Activated CD8-positive, alpha-beta T cell treated with anti-CD3 and anti-CD28 coated beads for 36 hours (primary cell): ENCODE results near the gene CDKL1. TPM values are rescaled to one million over a fixed set of nuclear protein-coding genes. Genes with fewer than 3 reads are reported as not detected.

Experiments used
- ATAC-seq: fragments of 200-7000 bp; cut with Tn5 transposase; one replicate; pipeline ENCODE4 v1.10.0; 2021; ENCODE audit warnings: mild to moderate bottlenecking, moderate library complexity
- CTCF ChIA-PET: fragments of 350-600 bp; sonication (Branson Sonifier 250); formaldehyde crosslinking; loops from one replicate; lab custom pipeline; 2021; ENCODE audit warnings: antibody characterized with exemption; lab: Charles Lee
- POLR2A ChIA-PET: fragments of 350-600 bp; sonication (Branson Sonifier 250); formaldehyde crosslinking; loops from one replicate; lab custom pipeline; 2021; ENCODE audit warnings: antibody characterized with exemption; lab: Charles Lee
- DNase-seq: peaks from one replicate; pipeline ENCODE4 v3.0.0-alpha.2; 2020
- H3K27ac Mint-ChIP-seq: one replicate; pipeline ENCODE4 v1.8.0; 2021; ENCODE audit warnings: mild to moderate bottlenecking, mixed read lengths
- H3K27me3 Mint-ChIP-seq: one replicate; pipeline ENCODE4 v1.8.0; 2021; ENCODE audit warnings: mixed read lengths
- H3K36me3 Mint-ChIP-seq: one replicate; pipeline ENCODE4 v1.8.0; 2021; ENCODE audit warnings: low read depth, mixed read lengths
- H3K4me1 Mint-ChIP-seq: one replicate; pipeline ENCODE4 v1.8.0; 2021; ENCODE audit warnings: low read depth, mixed read lengths
- H3K4me3 Mint-ChIP-seq: one replicate; pipeline ENCODE4 v1.8.0; 2021; ENCODE audit warnings: mild to moderate bottlenecking, moderate library complexity, mixed read lengths
- H3K9me3 Mint-ChIP-seq: one replicate; pipeline ENCODE4 v1.8.0; 2021; ENCODE audit warnings: mixed read lengths
- CTCF ChIP-seq: fragments of 200-600 bp; IDR thresholded peaks from one replicate; pipeline ENCODE4 v1.8.0; 2022; ENCODE audit warnings: antibody characterized with exemption, mild to moderate bottlenecking
- intact Hi-C: fragments of 100-400 bp; cut with micrococcal nuclease; formaldehyde crosslinking; loops from one replicate; pipeline ENCODE4 v1.10.0; 2022
- total RNA-seq, 2 experiments: library from RNA; stranded (reverse); gene quantifications; one replicate each; pipeline ENCODE4 v1.2.3, GENCODE V29; 2021

The CDKL1 gene
- total RNA-seq, 2 experiments from 2014 or later, result 3.3 to 7.7 TPM

- Mint-ChIP-seq H3K9me3 (no peaks in the 10 kb centered on the region), H3K4me1 (no peaks in the 10 kb centered on the region)
Measured at GRCh38 chr14:50355692-50356091, 41.0 kb downstream of the CDKL1 start.

GRCh38 chr14:50354527-50354926 is 42.2 kb downstream of the CDKL1 start:
- no peak for TF ChIP-seq CTCF
- Mint-ChIP-seq H3K4me1 (no peaks in the 10 kb centered on the region), H3K4me3 (no peak overlapping the region), H3K9me3 (no peaks in the 10 kb centered on the region), H3K27ac (no peak overlapping the region), H3K36me3 (peaks cover 11% of the 10 kb centered on the region), H3K27me3 (no peaks in the 10 kb centered on the region)
- DNase-seq (no peak), ATAC-seq (no peak)
- ChIA-PET CTCF (no interaction called here), POLR2A (no interaction called here)
- intact Hi-C loops, result no loop called here

More at GRCh38 chr14:50355692-50356091, 41.0 kb downstream of the CDKL1 start:
- ATAC-seq, result no peak
- ChIA-PET CTCF (interaction anchor here (1.0 to 1.2 kb wide), 3 partner anchors 10 to 35 kb away, joined by 3 to 5 read pairs (median 3); no protein-coding TSS in a partner anchor), POLR2A (no interaction called here)
- Mint-ChIP-seq H3K4me3 (no peak overlapping the region), H3K27ac (no peak overlapping the region), H3K36me3 (peaks cover 11% of the 10 kb centered on the region), H3K27me3 (no peaks in the 10 kb centered on the region)
- DNase-seq, result no peak
- intact Hi-C loops, result no loop called here
- no peak for TF ChIP-seq CTCF

- CTCF ChIA-PET, result no interaction called here
- POLR2A ChIA-PET, result no interaction called here
Measured at GRCh38 chr14:50353126-50353525, 43.6 kb downstream of the CDKL1 start.

GRCh38 chr14:50352584-50352983 is 44.1 kb downstream of the CDKL1 start:
- DNase-seq (no peak), ATAC-seq (no peak)
- H3K4me3 Mint-ChIP-seq, result no peak overlapping the region
- TF ChIP-seq CTCF, result no peak
- H3K4me1 Mint-ChIP-seq, result no peaks in the 10 kb centered on the region
- intact Hi-C loops, result no loop called here
- H3K9me3 Mint-ChIP-seq, result no peaks in the 10 kb centered on the region
- H3K36me3 Mint-ChIP-seq, result peaks cover 6% of the 10 kb centered on the region
- H3K27me3 Mint-ChIP-seq, result no peaks in the 10 kb centered on the region
- CTCF ChIA-PET, result no interaction called here
- no peak overlapping the region for H3K27ac Mint-ChIP-seq
- POLR2A ChIA-PET, result no interaction called here

More at GRCh38 chr14:50353126-50353525, 43.6 kb downstream of the CDKL1 start:
- Mint-ChIP-seq H3K27me3 (no peaks in the 10 kb centered on the region), H3K4me1 (no peaks in the 10 kb centered on the region), H3K36me3 (peaks cover 9% of the 10 kb centered on the region), H3K27ac (no peak overlapping the region), H3K4me3 (no peak overlapping the region), H3K9me3 (no peaks in the 10 kb centered on the region)
- no peak for TF ChIP-seq CTCF
- no peak for ATAC-seq
- intact Hi-C loops, result no loop called here
- DNase-seq, result no peak

- no peak for TF ChIP-seq CTCF
- ChIA-PET CTCF (no interaction called here), POLR2A (interaction anchor here (0.6 kb wide), 1 partner anchor 210 kb away, joined by 3 read pairs; no protein-coding TSS in a partner anchor)
- DNase-seq (no peak), ATAC-seq (no peak)
- peaks cover 5% of the 10 kb centered on the region for H3K36me3 Mint-ChIP-seq
- no peaks in the 10 kb centered on the region for H3K4me1 Mint-ChIP-seq
- no peaks in the 10 kb centered on the region for H3K9me3 Mint-ChIP-seq
- intact Hi-C loops, result no loop called here
- no peaks in the 10 kb centered on the region for H3K27me3 Mint-ChIP-seq
- H3K27ac Mint-ChIP-seq, result no peak overlapping the region
- H3K4me3 Mint-ChIP-seq, result no peak overlapping the region
Measured at GRCh38 chr14:50350975-50351374, 45.7 kb downstream of the CDKL1 start.
